T-helper 17 cell (primary cell): ENCODE measurements around the gene KRT7. TPM values are rescaled to one million over a fixed set of nuclear protein-coding genes. Genes with fewer than 3 reads are reported as not detected.
"Not testable (repeated sequence)": the region's sequence is repeated elsewhere in the genome, so short reads cannot be mapped to it uniquely, and the experiment has no call there.

ENCODE experiments used
- ATAC-seq: fragments of 150-1000 bp; cut with Tn5 transposase; 2 replicates; pipeline ENCODE4 v1.10.0; 2021; ENCODE audit warnings: mild to moderate bottlenecking, moderate library complexity
- DNase-seq, 3 donors: peaks; one replicate each; pipeline versions ENCODE4 v3.0.0 to v3.0.0-alpha.2; 2020 to 2021
- H3K9me3 ChIP-seq: one replicate; pipeline ENCODE4 v1.7.0; 2013; ENCODE audit warnings: low read length, mild to moderate bottlenecking; ENCODE audit not compliant: control insufficient read depth, poor library complexity, severe bottlenecking
- H3K27ac Mint-ChIP-seq: one replicate; pipeline ENCODE4 v1.8.0; 2022; ENCODE audit warnings: mild to moderate bottlenecking, moderate library complexity, mixed read lengths
- H3K27me3 Mint-ChIP-seq: one replicate; pipeline ENCODE4 v1.8.0; 2022; ENCODE audit warnings: mixed read lengths
- H3K36me3 Mint-ChIP-seq: one replicate; pipeline ENCODE4 v1.8.0; 2022; ENCODE audit warnings: low read depth, mixed read lengths
- H3K4me1 Mint-ChIP-seq: one replicate; pipeline ENCODE4 v1.8.0; 2022; ENCODE audit warnings: mild to moderate bottlenecking, mixed read lengths
- H3K4me3 Mint-ChIP-seq: one replicate; pipeline ENCODE4 v1.8.0; 2022; ENCODE audit warnings: mild to moderate bottlenecking, moderate library complexity, mixed read lengths
- total RNA-seq, 4 donors: library from RNA in 2 of 4; stranded (reverse) in 2 of 4; gene quantifications; one replicate each; pipeline ENCODE4 v1.2.3 and lab custom pipeline; 2022 to 2026

KRT7 gene
- total RNA-seq, 2 donors from 2014 or later: 0.70 TPM; not detected in 1

- Mint-ChIP-seq H3K36me3 (no peaks in the 10 kb centered on the region), H3K27ac (no peak overlapping the region), H3K4me3 (no peak overlapping the region), H3K27me3 (peaks cover 49% of the 10 kb centered on the region), H3K4me1 (peaks cover 4% of the 10 kb centered on the region)
- no peak for ATAC-seq
- DNase-seq: no peak
- H3K9me3 ChIP-seq: no peaks in the 10 kb centered on the region
These were observed 42.6 kb downstream of the KRT7 start for GRCh38 chr12:52275686-52276085.

GRCh38 chr12:52277486-52278245 lies 44.6 kb downstream of the KRT7 start:
- Mint-ChIP-seq H3K4me1 (peaks cover 4% of the 10 kb centered on the region), H3K27ac (peak overlapping the region; percentile 63), H3K4me3 (no peak overlapping the region), H3K36me3 (no peaks in the 10 kb centered on the region), H3K27me3 (peaks cover 43% of the 10 kb centered on the region)
- DNase-seq (no peak), ATAC-seq (no peak)
- no peaks in the 10 kb centered on the region for H3K9me3 ChIP-seq

- no peaks in the 10 kb centered on the region for H3K36me3 Mint-ChIP-seq
- ATAC-seq (peak; percentile 97), DNase-seq (peak; percentile 50 to 72 (median 60))
- H3K27ac Mint-ChIP-seq: no peak overlapping the region
- H3K4me1 Mint-ChIP-seq: peaks cover 4% of the 10 kb centered on the region
- no peaks in the 10 kb centered on the region for H3K9me3 ChIP-seq
- peaks cover 43% of the 10 kb centered on the region for H3K27me3 Mint-ChIP-seq
- H3K4me3 Mint-ChIP-seq: peak overlapping the region; percentile 3
These were observed 45.8 kb downstream of the KRT7 start for GRCh38 chr12:52278575-52279421.

- Mint-ChIP-seq H3K27me3 (peaks cover 35% of the 10 kb centered on the region), H3K4me3 (peak overlapping the region; percentile 3), H3K27ac (no peak overlapping the region), H3K36me3 (no peaks in the 10 kb centered on the region), H3K4me1 (peaks cover 4% of the 10 kb centered on the region)
- H3K9me3 ChIP-seq: no peaks in the 10 kb centered on the region
- DNase-seq: no peak
- no peak for ATAC-seq
These were observed 46.6 kb downstream of the KRT7 start for GRCh38 chr12:52279422-52280318.

GRCh38 chr12:52280319-52280795 lies 47.3 kb downstream of the KRT7 start:
- Mint-ChIP-seq H3K36me3 (no peaks in the 10 kb centered on the region), H3K4me1 (peaks cover 4% of the 10 kb centered on the region), H3K4me3 (no peak overlapping the region), H3K27me3 (peaks cover 32% of the 10 kb centered on the region), H3K27ac (no peak overlapping the region)
- ATAC-seq (no peak), DNase-seq (no peak)
- H3K9me3 ChIP-seq: no peaks in the 10 kb centered on the region

- H3K36me3 Mint-ChIP-seq: no peaks in the 10 kb centered on the region
- no peaks in the 10 kb centered on the region for H3K9me3 ChIP-seq
- no peak overlapping the region for H3K4me3 Mint-ChIP-seq
- peaks cover 32% of the 10 kb centered on the region for H3K27me3 Mint-ChIP-seq
- H3K27ac Mint-ChIP-seq: no peak overlapping the region
- peaks cover 4% of the 10 kb centered on the region for H3K4me1 Mint-ChIP-seq
- ATAC-seq: no peak
- DNase-seq: no peak
These were observed 47.9 kb downstream of the KRT7 start for GRCh38 chr12:52280796-52281560.

- Mint-ChIP-seq H3K4me1 (no peaks in the 10 kb centered on the region), H3K27me3 (peaks cover 9% of the 10 kb centered on the region), H3K27ac (no peak overlapping the region), H3K36me3 (no peaks in the 10 kb centered on the region), H3K4me3 (no peak overlapping the region)
- DNase-seq: no peak
- ATAC-seq: no peak
- H3K9me3 ChIP-seq: no peaks in the 10 kb centered on the region
These were observed 51.6 kb downstream of the KRT7 start for GRCh38 chr12:52284562-52285171.

GRCh38 chr12:52285172-52285745 lies 52.2 kb downstream of the KRT7 start:
- no peak for DNase-seq

GRCh38 chr12:52285851-52286530 lies 52.9 kb downstream of the KRT7 start:
- no peak overlapping the region for H3K27ac Mint-ChIP-seq
- no peaks in the 10 kb centered on the region for H3K36me3 Mint-ChIP-seq

More at GRCh38 chr12:52285172-52285745, 52.2 kb downstream of the KRT7 start:
- Mint-ChIP-seq H3K4me1 (no peaks in the 10 kb centered on the region), H3K27ac (no peak overlapping the region), H3K27me3 (peaks cover 4% of the 10 kb centered on the region), H3K36me3 (no peaks in the 10 kb centered on the region), H3K4me3 (no peak overlapping the region)
- no peaks in the 10 kb centered on the region for H3K9me3 ChIP-seq
- no peak for ATAC-seq

GRCh38 chr12:52286857-52287785 lies 54.1 kb downstream of the KRT7 start:
- H3K9me3 ChIP-seq, H3K27ac Mint-ChIP-seq, DNase-seq, ATAC-seq, H3K4me1 Mint-ChIP-seq, H3K36me3 Mint-ChIP-seq, H3K4me3 Mint-ChIP-seq: not testable (repeated sequence)
- peaks cover 10% of the 10 kb centered on the region for H3K27me3 Mint-ChIP-seq

More at GRCh38 chr12:52285851-52286530, 52.9 kb downstream of the KRT7 start:
- DNase-seq (no peak), ATAC-seq (no peak)
- peaks cover 4% of the 10 kb centered on the region for H3K27me3 Mint-ChIP-seq
- no peak overlapping the region for H3K4me3 Mint-ChIP-seq
- H3K9me3 ChIP-seq: no peaks in the 10 kb centered on the region
- H3K4me1 Mint-ChIP-seq: no peaks in the 10 kb centered on the region
